ENCODE measurements around the gene RBM26.
"Not testable (repeated sequence)": the region's sequence is repeated elsewhere in the genome, so short reads cannot be mapped to it uniquely, and the experiment has no call there.

RBM26 gene

GRCh38 chr13:79314652-79315051, 91.4 kb downstream of the RBM26 start:
- DNase-seq, result no peak

GRCh38 chr13:79312340-79312855, 93.7 kb downstream of the RBM26 start:
- no peak for DNase-seq

- DNase-seq, result no peak
These were observed 94.7 kb downstream of the RBM26 start for GRCh38 chr13:79311386-79311785.

- no peak for DNase-seq
These were observed 96.4 kb downstream of the RBM26 start for GRCh38 chr13:79309690-79310089.

- no peak for DNase-seq
These were observed 98.2 kb downstream of the RBM26 start for GRCh38 chr13:79307866-79308298.

GRCh38 chr13:79307433-79307861, 98.6 kb downstream of the RBM26 start:
- DNase-seq, result no peak

- no peak for DNase-seq
These were observed 99.4 kb downstream of the RBM26 start for GRCh38 chr13:79306650-79307049.

GRCh38 chr13:79297128-79297527, 108.9 kb downstream of the RBM26 start:
- DNase-seq, result no peak

GRCh38 chr13:79295906-79296706, 109.9 kb downstream of the RBM26 start:
- DNase-seq, result no peak

GRCh38 chr13:79290595-79291244, 115.3 kb downstream of the RBM26 start:
- DNase-seq, result no peak

GRCh38 chr13:79289571-79289970, 116.5 kb downstream of the RBM26 start:
- no peak for DNase-seq

GRCh38 chr13:79287939-79288795, 117.9 kb downstream of the RBM26 start:
- no peak for DNase-seq

- DNase-seq, result no peak
These were observed 120.9 kb downstream of the RBM26 start for GRCh38 chr13:79285159-79285558.

- DNase-seq, result no peak
These were observed 122.3 kb downstream of the RBM26 start for GRCh38 chr13:79283742-79284141.

GRCh38 chr13:79282976-79283375, 123.1 kb downstream of the RBM26 start:
- no peak for DNase-seq

- DNase-seq, result no peak
These were observed 123.5 kb downstream of the RBM26 start for GRCh38 chr13:79282508-79282907.

- DNase-seq, result no peak
These were observed 124.7 kb downstream of the RBM26 start for GRCh38 chr13:79281339-79281747.

- not testable (repeated sequence) for DNase-seq
These were observed 126.3 kb downstream of the RBM26 start for GRCh38 chr13:79279735-79280134.

GRCh38 chr13:79273045-79273444, 133.0 kb downstream of the RBM26 start:
- DNase-seq, result no peak

GRCh38 chr13:79271616-79272015, 134.4 kb downstream of the RBM26 start:
- DNase-seq, result no peak

- DNase-seq, result no peak
These were observed 135.2 kb downstream of the RBM26 start for GRCh38 chr13:79270859-79271258.
